HEK293 (cell line): Measurements from ENCODE around the gene RFNG.

Experiments used
- CTCF ChIA-PET: fragments of 350-600 bp; formaldehyde crosslinking; extraction: SDS; loops from one replicate; lab custom pipeline; 2021; ENCODE audit warnings: antibody characterized with exemption; lab: Yijun Ruan, JAX
- POLR2A ChIA-PET: fragments of 300-600 bp; formaldehyde crosslinking; extraction: SDS; loops from one replicate; lab custom pipeline; 2020; ENCODE audit warnings: antibody characterized with exemption, inconsistent platforms; lab: Yijun Ruan, JAX
- H3K27ac ChIP-seq: fragments of 200-500 bp; sonication (Bioruptor generic); 2 replicates; pipeline ENCODE4 v1.5.1; 2014; ENCODE audit warnings: low read depth, low read length, control low read depth, inconsistent platforms; ENCODE audit errors: extremely low read depth
- H3K36me3 ChIP-seq, 2 experiments: fragments of 200-500 bp in 1 of 2; sonication (Bioruptor generic) in 1 of 2; 1 replicate in 1 of 2; 2 replicates in 1 of 2; pipeline ENCODE4 v1.5.1; 2014 to 2017; ENCODE audit warnings: inconsistent platforms in 2 of 2, low read length in 2 of 2; ENCODE audit not compliant: control insufficient read depth in 2 of 2, insufficient read depth in 1 of 2
- H3K4me1 ChIP-seq: fragments of 200-500 bp; sonication (Bioruptor generic); 2 replicates; pipeline ENCODE4 v1.5.1; 2014; ENCODE audit warnings: mild to moderate bottlenecking, low read length, inconsistent platforms; ENCODE audit not compliant: control insufficient read depth, insufficient read depth
- H3K4me3 ChIP-seq: 2 replicates; pipeline ENCODE4 v1.5.1; 2011; ENCODE audit warnings: low read depth, mild to moderate bottlenecking, control low read depth, low read length, moderate library complexity
- H3K9me3 ChIP-seq: fragments of 200-500 bp; sonication (Bioruptor generic); 2 replicates; pipeline ENCODE4 v1.5.1; 2014; ENCODE audit warnings: low read depth, low read length, inconsistent platforms; ENCODE audit not compliant: control insufficient read depth, insufficient read depth
- EGR2 ChIP-seq: fragments of 450-650 bp; formaldehyde crosslinking; IDR thresholded peaks from 2 replicates; pipeline ENCODE4 v1.5.1; 2016; ENCODE audit warnings: low read depth, missing biosample characterization, missing genetic modification characterization
- GLIS2 ChIP-seq: fragments of 450-650 bp; formaldehyde crosslinking; IDR thresholded peaks from 2 replicates; pipeline ENCODE4 v1.5.1; 2016; ENCODE audit warnings: missing biosample characterization, missing genetic modification characterization
- REPIN1 ChIP-seq: fragments of 450-650 bp; formaldehyde crosslinking; IDR thresholded peaks from 2 replicates; pipeline ENCODE4 v1.5.1; 2017; ENCODE audit warnings: missing biosample characterization, missing genetic modification characterization, low read depth
- SP3 ChIP-seq: fragments of 450-650 bp; formaldehyde crosslinking; IDR thresholded peaks from 2 replicates; pipeline ENCODE4 v1.5.1; 2016; ENCODE audit warnings: missing biosample characterization, missing genetic modification characterization
- SP7 ChIP-seq: fragments of 450-650 bp; formaldehyde crosslinking; IDR thresholded peaks from 2 replicates; pipeline ENCODE4 v1.5.1; 2016; ENCODE audit warnings: missing biosample characterization, missing genetic modification characterization
- ZIC2 ChIP-seq: fragments of 450-650 bp; formaldehyde crosslinking; IDR thresholded peaks from 2 replicates; pipeline ENCODE4 v1.5.1; 2016; ENCODE audit warnings: missing biosample characterization, missing genetic modification characterization
- ZNF112 ChIP-seq: fragments of 450-650 bp; formaldehyde crosslinking; IDR thresholded peaks from 2 replicates; pipeline ENCODE4 v1.5.0; 2017; ENCODE audit warnings: missing biosample characterization, missing genetic modification characterization
- ZNF174 ChIP-seq: fragments of 450-650 bp; formaldehyde crosslinking; IDR thresholded peaks from 2 replicates; pipeline ENCODE4 v1.5.0; 2017; ENCODE audit warnings: missing biosample characterization, mild to moderate bottlenecking, missing genetic modification characterization
- ZNF274 ChIP-seq, 2 experiments: fragments of 200-500 bp in 1 of 2; fragments of 450-650 bp in 1 of 2; sonication (Bioruptor generic) in 1 of 2; formaldehyde crosslinking in 1 of 2; IDR thresholded peaks; 2 replicates each; pipeline versions ENCODE4 v1.5.1 to v1.6.1; 2014 to 2016; ENCODE audit warnings: borderline replicate concordance in 1 of 2, inconsistent platforms in 1 of 2, low read length in 1 of 2, missing biosample characterization in 1 of 2, missing genetic modification characterization in 1 of 2
- ZNF311 ChIP-seq: fragments of 450-650 bp; formaldehyde crosslinking; IDR thresholded peaks from 2 replicates; pipeline ENCODE4 v1.5.1; 2017; ENCODE audit warnings: missing biosample characterization, missing genetic modification characterization, borderline replicate concordance
- ZNF335 ChIP-seq: fragments of 450-650 bp; formaldehyde crosslinking; conservative IDR thresholded peaks from 2 replicates; pipeline ENCODE4 v1.5.1; 2016; ENCODE audit warnings: missing biosample characterization, missing genetic modification characterization
- ZNF341 ChIP-seq: fragments of 450-650 bp; formaldehyde crosslinking; IDR thresholded peaks from 2 replicates; pipeline ENCODE4; 2016; ENCODE audit warnings: low read depth, missing biosample characterization, missing genetic modification characterization
- ZNF391 ChIP-seq: fragments of 450-650 bp; formaldehyde crosslinking; IDR thresholded peaks from 2 replicates; pipeline ENCODE4 v1.5.1; 2016; ENCODE audit warnings: low read depth, missing biosample characterization, missing genetic modification characterization, borderline replicate concordance
- ZNF423 ChIP-seq: fragments of 450-650 bp; formaldehyde crosslinking; IDR thresholded peaks from 2 replicates; pipeline ENCODE4 v1.5.1; 2016; ENCODE audit warnings: missing biosample characterization, missing genetic modification characterization
- ZNF530 ChIP-seq: fragments of 450-650 bp; formaldehyde crosslinking; IDR thresholded peaks from 2 replicates; pipeline ENCODE4 v1.5.1; 2016; ENCODE audit warnings: low read depth, missing biosample characterization, missing genetic modification characterization
- ZNF560 ChIP-seq: fragments of 450-650 bp; formaldehyde crosslinking; IDR thresholded peaks from 2 replicates; pipeline ENCODE4 v1.5.1; 2017; ENCODE audit warnings: missing biosample characterization, missing genetic modification characterization, borderline replicate concordance
- ZNF660 ChIP-seq: fragments of 450-650 bp; IDR thresholded peaks from 2 replicates; pipeline ENCODE4 v1.5.1; 2018; ENCODE audit warnings: missing biosample characterization, mild to moderate bottlenecking, missing genetic modification characterization
- ZNF777 ChIP-seq: fragments of 450-650 bp; formaldehyde crosslinking; IDR thresholded peaks from 2 replicates; pipeline ENCODE4 v1.5.1; 2017; ENCODE audit warnings: missing biosample characterization, missing genetic modification characterization, borderline replicate concordance
- ZNF792 ChIP-seq: fragments of 450-650 bp; formaldehyde crosslinking; IDR thresholded peaks from 2 replicates; pipeline ENCODE4 v1.5.1; 2016; ENCODE audit warnings: missing biosample characterization, missing genetic modification characterization
- TF ChIP-seq, protein P1 (sequence below): fragments of 450-650 bp; formaldehyde crosslinking; IDR thresholded peaks from 2 replicates; pipeline ENCODE4; 2016; ENCODE audit warnings: missing biosample characterization, missing genetic modification characterization
- TF ChIP-seq, protein P2 (sequence below): fragments of 450-650 bp; formaldehyde crosslinking; IDR thresholded peaks from 2 replicates; pipeline ENCODE4 v1.5.1; 2016; ENCODE audit warnings: missing biosample characterization, missing genetic modification characterization
- TF ChIP-seq, protein P3 (sequence below): fragments of 450-650 bp; formaldehyde crosslinking; IDR thresholded peaks from 2 replicates; pipeline ENCODE4 v1.5.1; 2016; ENCODE audit warnings: missing biosample characterization, missing genetic modification characterization
- TF ChIP-seq, protein P4 (sequence below): fragments of 450-650 bp; formaldehyde crosslinking; IDR thresholded peaks from 2 replicates; pipeline ENCODE4 v1.5.1; 2017; ENCODE audit warnings: missing biosample characterization, mild to moderate bottlenecking, missing genetic modification characterization, moderate library complexity
- TF ChIP-seq, protein P5 (sequence below): fragments of 450-650 bp; formaldehyde crosslinking; IDR thresholded peaks from 2 replicates; pipeline ENCODE4 v1.5.0; 2017; ENCODE audit warnings: missing biosample characterization, missing genetic modification characterization, borderline replicate concordance
- TF ChIP-seq, protein P6 (sequence below): fragments of 450-650 bp; formaldehyde crosslinking; IDR thresholded peaks from 2 replicates; pipeline ENCODE4 v1.5.1; 2016; ENCODE audit warnings: missing biosample characterization, missing genetic modification characterization
- TF ChIP-seq, protein P7 (sequence below): fragments of 450-650 bp; formaldehyde crosslinking; IDR thresholded peaks from 2 replicates; pipeline ENCODE4 v1.5.1; 2016; ENCODE audit warnings: missing biosample characterization, missing genetic modification characterization

RFNG gene

DNA sequence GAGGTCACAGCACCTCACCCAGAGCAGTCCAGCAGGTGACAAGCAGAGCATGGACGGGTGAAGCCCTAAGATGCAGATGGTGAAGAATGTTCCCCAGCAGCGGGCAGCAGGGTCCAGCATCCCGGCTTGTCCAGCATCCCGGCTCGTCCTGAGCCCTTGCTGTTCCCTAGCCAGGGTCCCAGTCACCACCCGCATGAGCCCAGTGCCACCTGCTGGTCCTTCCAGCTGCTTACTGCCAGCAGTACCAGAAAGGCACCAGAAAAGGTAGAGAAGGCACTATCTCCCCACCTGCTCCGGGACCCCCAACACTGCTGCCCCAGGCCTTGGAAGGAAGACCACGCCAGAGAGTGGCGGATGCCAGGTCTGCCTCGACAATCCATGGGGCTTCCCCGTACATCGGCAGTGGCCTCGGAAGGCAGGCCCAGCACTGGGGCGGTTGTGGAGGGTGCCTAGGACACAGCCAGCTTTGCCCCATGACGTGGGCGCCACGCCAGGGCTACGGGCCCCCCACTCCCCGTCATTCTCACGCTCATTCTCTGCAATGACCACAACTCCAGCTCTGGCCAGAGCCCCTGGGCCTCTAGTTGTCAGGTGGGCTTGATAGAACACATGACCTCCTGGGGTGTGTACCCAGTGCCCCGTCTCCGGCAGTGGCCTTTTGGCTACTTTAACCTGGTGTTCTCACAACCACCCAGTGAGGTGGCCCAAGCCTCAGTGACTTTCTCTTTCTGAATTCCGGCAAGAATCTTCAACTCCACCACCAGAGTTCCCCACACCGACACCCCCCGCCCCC is 30.3 kb downstream of the RFNG start:
- Histone ChIP-seq H3K36me3 (peaks cover 0 to 37% of the 10 kb centered on the region in 2 experiments; a peak in 2 of 3 replicates), H3K4me3 (peak overlapping the region; percentile 95), H3K9me3 (no peaks in the 10 kb centered on the region), H3K27ac (peak overlapping the region; percentile 38), H3K4me1 (peaks cover 11% of the 10 kb centered on the region)
- CTCF ChIA-PET = interaction anchor here (0.6 to 7.6 kb wide), 28 partner anchors 8 to 270 kb away, joined by 3 to 105 read pairs (median 4); partner anchors contain the start of genes DCXR, NOTUM and RAC3
- POLR2A ChIA-PET = interaction anchor here (1.0 to 5.1 kb wide), 11 partner anchors 9 to 149 kb away, joined by 3 to 61 read pairs (median 8); partner anchors contain the start of genes DCXR, FASN, NOTUM and RAC3
- TF ChIP-seq ZNF530 (tag by site-specific recombination) (no peak), ZNF112 (tag by site-specific recombination) (no peak), REPIN1 (tag by site-specific recombination) (no peak), ZNF341 (tag by site-specific recombination) (peak; percentile 42; the same call in 1 of the 2 replicates), ZNF174 (tag by site-specific recombination) (no peak), ZIC2 (tag by site-specific recombination) (peak; percentile 57), GLIS2 (tag by site-specific recombination) (peak; percentile 62; the same call in 1 of the 2 replicates), ZNF274 (IDR thresholded peaks at IDR 0.05; ENCODE audit: low read length) (no peak), ZNF274 (tag by site-specific recombination; IDR thresholded peaks at IDR 0.05; ENCODE audit: borderline replicate concordance) (no peak), ZNF335 (tag by site-specific recombination) (peak; percentile 55), ZNF311 (tag by site-specific recombination) (no peak), ZNF660 (tag by site-specific recombination) (no peak), EGR2 (tag by site-specific recombination) (no peak), SP7 (tag by site-specific recombination) (peak; percentile 19; the same call in 1 of the 2 replicates), ZNF391 (tag by site-specific recombination) (peak; percentile 26; the same call in 1 of the 2 replicates), ZNF792 (tag by site-specific recombination) (no peak), ZNF560 (tag by site-specific recombination) (no peak), ZNF777 (no peak), SP3 (tag by site-specific recombination) (no peak), ZNF423 (tag by site-specific recombination) (no peak)
- TF ChIP-seq, protein P1, sequence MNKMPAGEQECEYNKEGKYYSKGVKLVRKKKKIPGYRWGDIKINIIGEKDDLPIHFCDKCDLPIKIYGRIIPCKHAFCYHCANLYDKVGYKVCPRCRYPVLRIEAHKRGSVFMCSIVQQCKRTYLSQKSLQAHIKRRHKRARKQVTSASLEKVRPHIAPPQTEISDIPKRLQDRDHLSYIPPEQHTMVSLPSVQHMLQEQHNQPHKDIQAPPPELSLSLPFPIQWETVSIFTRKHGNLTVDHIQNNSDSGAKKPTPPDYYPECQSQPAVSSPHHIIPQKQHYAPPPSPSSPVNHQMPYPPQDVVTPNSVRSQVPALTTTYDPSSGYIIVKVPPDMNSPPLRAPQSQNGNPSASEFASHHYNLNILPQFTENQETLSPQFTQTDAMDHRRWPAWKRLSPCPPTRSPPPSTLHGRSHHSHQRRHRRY = no peak
- TF ChIP-seq, protein P2, sequence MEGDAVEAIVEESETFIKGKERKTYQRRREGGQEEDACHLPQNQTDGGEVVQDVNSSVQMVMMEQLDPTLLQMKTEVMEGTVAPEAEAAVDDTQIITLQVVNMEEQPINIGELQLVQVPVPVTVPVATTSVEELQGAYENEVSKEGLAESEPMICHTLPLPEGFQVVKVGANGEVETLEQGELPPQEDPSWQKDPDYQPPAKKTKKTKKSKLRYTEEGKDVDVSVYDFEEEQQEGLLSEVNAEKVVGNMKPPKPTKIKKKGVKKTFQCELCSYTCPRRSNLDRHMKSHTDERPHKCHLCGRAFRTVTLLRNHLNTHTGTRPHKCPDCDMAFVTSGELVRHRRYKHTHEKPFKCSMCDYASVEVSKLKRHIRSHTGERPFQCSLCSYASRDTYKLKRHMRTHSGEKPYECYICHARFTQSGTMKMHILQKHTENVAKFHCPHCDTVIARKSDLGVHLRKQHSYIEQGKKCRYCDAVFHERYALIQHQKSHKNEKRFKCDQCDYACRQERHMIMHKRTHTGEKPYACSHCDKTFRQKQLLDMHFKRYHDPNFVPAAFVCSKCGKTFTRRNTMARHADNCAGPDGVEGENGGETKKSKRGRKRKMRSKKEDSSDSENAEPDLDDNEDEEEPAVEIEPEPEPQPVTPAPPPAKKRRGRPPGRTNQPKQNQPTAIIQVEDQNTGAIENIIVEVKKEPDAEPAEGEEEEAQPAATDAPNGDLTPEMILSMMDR (tag by site-specific recombination) = peak; percentile 97
- TF ChIP-seq, protein P3, sequence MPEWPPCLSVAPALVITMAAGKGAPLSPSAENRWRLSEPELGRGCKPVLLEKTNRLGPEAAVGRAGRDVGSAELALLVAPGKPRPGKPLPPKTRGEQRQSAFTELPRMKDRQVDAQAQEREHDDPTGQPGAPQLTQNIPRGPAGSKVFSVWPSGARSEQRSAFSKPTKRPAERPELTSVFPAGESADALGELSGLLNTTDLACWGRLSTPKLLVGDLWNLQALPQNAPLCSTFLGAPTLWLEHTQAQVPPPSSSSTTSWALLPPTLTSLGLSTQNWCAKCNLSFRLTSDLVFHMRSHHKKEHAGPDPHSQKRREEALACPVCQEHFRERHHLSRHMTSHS (tag by site-specific recombination) = no peak
- TF ChIP-seq, protein P4, sequence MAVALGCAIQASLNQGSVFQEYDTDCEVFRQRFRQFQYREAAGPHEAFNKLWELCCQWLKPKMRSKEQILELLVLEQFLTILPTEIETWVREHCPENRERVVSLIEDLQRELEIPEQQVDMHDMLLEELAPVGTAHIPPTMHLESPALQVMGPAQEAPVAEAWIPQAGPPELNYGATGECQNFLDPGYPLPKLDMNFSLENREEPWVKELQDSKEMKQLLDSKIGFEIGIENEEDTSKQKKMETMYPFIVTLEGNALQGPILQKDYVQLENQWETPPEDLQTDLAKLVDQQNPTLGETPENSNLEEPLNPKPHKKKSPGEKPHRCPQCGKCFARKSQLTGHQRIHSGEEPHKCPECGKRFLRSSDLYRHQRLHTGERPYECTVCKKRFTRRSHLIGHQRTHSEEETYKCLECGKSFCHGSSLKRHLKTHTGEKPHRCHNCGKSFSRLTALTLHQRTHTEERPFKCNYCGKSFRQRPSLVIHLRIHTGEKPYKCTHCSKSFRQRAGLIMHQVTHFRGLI = no peak
- TF ChIP-seq, protein P5, sequence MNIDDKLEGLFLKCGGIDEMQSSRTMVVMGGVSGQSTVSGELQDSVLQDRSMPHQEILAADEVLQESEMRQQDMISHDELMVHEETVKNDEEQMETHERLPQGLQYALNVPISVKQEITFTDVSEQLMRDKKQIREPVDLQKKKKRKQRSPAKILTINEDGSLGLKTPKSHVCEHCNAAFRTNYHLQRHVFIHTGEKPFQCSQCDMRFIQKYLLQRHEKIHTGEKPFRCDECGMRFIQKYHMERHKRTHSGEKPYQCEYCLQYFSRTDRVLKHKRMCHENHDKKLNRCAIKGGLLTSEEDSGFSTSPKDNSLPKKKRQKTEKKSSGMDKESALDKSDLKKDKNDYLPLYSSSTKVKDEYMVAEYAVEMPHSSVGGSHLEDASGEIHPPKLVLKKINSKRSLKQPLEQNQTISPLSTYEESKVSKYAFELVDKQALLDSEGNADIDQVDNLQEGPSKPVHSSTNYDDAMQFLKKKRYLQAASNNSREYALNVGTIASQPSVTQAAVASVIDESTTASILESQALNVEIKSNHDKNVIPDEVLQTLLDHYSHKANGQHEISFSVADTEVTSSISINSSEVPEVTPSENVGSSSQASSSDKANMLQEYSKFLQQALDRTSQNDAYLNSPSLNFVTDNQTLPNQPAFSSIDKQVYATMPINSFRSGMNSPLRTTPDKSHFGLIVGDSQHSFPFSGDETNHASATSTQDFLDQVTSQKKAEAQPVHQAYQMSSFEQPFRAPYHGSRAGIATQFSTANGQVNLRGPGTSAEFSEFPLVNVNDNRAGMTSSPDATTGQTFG (tag by site-specific recombination) = no peak
- TF ChIP-seq, protein P6, sequence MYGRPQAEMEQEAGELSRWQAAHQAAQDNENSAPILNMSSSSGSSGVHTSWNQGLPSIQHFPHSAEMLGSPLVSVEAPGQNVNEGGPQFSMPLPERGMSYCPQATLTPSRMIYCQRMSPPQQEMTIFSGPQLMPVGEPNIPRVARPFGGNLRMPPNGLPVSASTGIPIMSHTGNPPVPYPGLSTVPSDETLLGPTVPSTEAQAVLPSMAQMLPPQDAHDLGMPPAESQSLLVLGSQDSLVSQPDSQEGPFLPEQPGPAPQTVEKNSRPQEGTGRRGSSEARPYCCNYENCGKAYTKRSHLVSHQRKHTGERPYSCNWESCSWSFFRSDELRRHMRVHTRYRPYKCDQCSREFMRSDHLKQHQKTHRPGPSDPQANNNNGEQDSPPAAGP (tag by site-specific recombination) = no peak
- TF ChIP-seq, protein P7, sequence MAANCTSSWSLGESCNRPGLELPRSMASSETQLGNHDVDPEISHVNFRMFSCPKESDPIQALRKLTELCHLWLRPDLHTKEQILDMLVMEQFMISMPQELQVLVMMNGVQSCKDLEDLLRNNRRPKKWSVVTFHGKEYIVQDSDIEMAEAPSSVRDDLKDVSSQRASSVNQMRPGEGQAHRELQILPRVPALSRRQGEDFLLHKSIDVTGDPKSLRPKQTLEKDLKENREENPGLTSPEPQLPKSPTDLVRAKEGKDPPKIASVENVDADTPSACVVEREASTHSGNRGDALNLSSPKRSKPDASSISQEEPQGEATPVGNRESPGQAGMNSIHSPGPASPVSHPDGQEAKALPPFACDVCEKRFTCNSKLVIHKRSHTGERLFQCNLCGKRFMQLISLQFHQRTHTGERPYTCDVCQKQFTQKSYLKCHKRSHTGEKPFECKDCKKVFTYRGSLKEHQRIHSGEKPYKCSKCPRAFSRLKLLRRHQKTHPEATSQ (tag by site-specific recombination) = no peak
